ENCODE measurements around the gene NIN. TPM values are rescaled to one million over a fixed set of nuclear protein-coding genes. Genes with fewer than 3 reads are reported as not detected.
"Not testable (repeated sequence)": the region's sequence is repeated elsewhere in the genome, so short reads cannot be mapped to it uniquely, and the experiment has no call there.

The NIN gene
- total RNA-seq, 1 donor from 2014 or later, result 104 TPM

DNA sequence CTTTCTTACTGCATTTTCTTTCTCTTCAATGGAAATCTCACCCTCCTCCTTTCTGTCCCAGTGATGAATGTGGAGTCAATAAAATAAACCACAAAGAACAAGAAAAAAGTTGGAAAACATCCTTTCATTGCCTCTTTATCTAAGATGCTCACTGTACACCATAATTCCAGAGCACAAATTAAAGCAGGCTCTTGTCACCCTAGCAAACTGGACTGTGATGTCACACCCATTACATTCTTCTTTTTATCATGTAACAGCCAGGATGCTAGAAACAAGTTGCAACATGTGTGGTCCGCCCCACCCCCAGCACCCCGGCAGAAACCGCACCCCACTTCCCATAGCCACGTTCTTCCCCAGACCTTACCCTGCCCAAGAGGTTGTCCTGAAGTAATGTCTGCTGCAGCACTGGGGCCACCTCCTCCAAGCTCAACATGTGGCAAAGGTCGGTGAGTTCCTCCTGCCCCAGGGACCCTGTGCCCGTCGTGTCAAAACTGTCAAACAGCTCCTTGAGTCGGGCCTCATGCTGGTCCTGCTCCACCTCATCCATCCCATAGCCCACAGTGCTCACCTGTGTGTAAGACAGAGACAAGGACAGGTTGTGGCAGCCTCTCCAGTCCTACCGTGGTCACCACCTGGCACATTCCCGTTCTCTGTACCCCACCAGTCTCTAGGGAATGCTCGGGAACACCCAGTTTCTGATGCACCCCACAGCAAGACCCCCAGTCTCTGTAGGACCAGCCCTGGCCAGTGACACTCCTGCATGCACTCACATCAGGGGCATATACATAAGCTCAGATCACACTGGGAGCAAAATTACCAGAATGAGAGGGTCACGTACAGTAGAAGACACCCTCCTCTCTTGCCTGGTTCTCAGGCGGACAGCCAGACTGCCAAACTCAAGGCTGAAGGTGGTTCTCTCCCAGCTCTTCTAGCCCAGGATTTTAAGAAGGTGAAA lies 9.2 kb downstream of the NIN start:
- peak overlapping the region; percentile 79 for H3K4me3 Mint-ChIP-seq (ENCODE audit: unreplicated experiment)
- H3K36me3 Mint-ChIP-seq (ENCODE audit: unreplicated experiment), result no peaks in the 10 kb centered on the region
- DNase-seq, result no peak
- TF ChIP-seq, protein P1, sequence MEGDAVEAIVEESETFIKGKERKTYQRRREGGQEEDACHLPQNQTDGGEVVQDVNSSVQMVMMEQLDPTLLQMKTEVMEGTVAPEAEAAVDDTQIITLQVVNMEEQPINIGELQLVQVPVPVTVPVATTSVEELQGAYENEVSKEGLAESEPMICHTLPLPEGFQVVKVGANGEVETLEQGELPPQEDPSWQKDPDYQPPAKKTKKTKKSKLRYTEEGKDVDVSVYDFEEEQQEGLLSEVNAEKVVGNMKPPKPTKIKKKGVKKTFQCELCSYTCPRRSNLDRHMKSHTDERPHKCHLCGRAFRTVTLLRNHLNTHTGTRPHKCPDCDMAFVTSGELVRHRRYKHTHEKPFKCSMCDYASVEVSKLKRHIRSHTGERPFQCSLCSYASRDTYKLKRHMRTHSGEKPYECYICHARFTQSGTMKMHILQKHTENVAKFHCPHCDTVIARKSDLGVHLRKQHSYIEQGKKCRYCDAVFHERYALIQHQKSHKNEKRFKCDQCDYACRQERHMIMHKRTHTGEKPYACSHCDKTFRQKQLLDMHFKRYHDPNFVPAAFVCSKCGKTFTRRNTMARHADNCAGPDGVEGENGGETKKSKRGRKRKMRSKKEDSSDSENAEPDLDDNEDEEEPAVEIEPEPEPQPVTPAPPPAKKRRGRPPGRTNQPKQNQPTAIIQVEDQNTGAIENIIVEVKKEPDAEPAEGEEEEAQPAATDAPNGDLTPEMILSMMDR (IDR thresholded peaks at IDR 0.05; ENCODE audit: partially characterized antibody, unreplicated experiment), result no peak
- peaks cover 75% of the 10 kb centered on the region for H3K4me1 Mint-ChIP-seq (ENCODE audit: low read depth, unreplicated experiment)
- peaks cover 11% of the 10 kb centered on the region for H3K27me3 Mint-ChIP-seq (ENCODE audit: unreplicated experiment)
- peak overlapping the region; percentile 95 for H3K27ac Mint-ChIP-seq (ENCODE audit: unreplicated experiment)
- peaks cover 16% of the 10 kb centered on the region for H3K9me3 Mint-ChIP-seq (ENCODE audit: unreplicated experiment)

DNA sequence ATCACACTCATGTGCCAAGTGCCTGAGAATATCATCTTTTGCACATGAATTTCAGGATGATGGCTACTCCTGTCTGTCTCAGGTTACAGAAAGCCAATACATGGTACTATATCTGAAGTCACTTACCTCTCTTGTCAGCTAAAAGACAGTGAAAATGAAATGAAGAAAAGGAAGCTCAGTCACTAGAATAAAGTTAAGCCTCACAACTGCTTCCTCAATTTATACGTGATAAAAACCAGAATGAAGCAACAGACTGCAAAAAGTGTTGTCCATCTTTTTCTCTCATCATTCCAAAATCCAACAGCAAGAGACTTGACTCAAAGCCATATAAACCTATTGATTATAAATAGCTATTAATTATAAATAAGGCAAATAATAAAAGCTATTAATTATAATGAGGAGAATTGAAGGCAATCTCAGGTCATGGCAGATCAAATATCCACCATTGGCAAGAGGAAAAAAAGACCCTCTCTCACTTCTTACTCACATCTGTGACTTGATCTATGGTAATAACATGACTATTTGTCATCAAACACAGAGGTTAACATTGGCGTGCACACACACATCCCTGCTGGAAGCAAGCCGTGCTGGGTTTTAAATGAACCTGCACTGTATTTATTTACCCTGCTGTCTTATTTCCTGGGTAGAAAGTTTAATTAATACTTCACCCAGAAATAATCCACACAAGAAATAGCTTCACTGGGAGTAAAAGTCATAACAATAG lies 10.0 kb downstream of the NIN start:
- Mint-ChIP-seq H3K4me1 (ENCODE audit: low read depth, unreplicated experiment) (peaks cover 69% of the 10 kb centered on the region), H3K27me3 (ENCODE audit: unreplicated experiment) (peaks cover 11% of the 10 kb centered on the region), H3K36me3 (ENCODE audit: unreplicated experiment) (no peaks in the 10 kb centered on the region), H3K9me3 (ENCODE audit: unreplicated experiment) (peaks cover 16% of the 10 kb centered on the region), H3K27ac (ENCODE audit: unreplicated experiment) (peak overlapping the region; percentile 95), H3K4me3 (ENCODE audit: unreplicated experiment) (peak overlapping the region; percentile 79)
- TF ChIP-seq, protein P1 (IDR thresholded peaks at IDR 0.05; ENCODE audit: partially characterized antibody, unreplicated experiment), result no peak
- DNase-seq, result no peak

DNA sequence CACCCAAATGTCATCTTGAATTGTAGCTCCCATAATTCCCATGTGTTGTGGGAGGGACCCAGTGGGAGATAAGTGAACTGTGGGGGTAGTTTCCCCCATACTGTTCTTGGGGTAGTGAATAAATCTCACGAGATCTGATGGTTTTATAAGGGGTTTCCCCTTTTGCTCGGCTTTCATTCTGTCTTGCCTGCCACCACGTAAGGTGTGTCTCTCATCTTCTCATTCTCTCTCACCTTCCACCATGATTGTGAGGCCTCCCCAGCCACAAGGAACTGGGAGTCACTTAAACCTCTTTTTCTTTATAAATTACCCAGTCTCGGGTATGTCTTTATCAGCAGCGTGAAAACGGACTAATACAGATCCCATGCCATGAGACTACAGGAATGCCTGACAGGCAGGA lies 11.7 kb downstream of the NIN start:
- not testable (repeated sequence) for DNase-seq
- Mint-ChIP-seq H3K27ac (ENCODE audit: unreplicated experiment) (peak overlapping the region; percentile 91), H3K4me1 (ENCODE audit: low read depth, unreplicated experiment) (peaks cover 56% of the 10 kb centered on the region), H3K27me3 (ENCODE audit: unreplicated experiment) (peaks cover 11% of the 10 kb centered on the region), H3K9me3 (ENCODE audit: unreplicated experiment) (peaks cover 18% of the 10 kb centered on the region), H3K36me3 (ENCODE audit: unreplicated experiment) (peaks cover 11% of the 10 kb centered on the region), H3K4me3 (ENCODE audit: unreplicated experiment) (peak overlapping the region; percentile 67)

DNA sequence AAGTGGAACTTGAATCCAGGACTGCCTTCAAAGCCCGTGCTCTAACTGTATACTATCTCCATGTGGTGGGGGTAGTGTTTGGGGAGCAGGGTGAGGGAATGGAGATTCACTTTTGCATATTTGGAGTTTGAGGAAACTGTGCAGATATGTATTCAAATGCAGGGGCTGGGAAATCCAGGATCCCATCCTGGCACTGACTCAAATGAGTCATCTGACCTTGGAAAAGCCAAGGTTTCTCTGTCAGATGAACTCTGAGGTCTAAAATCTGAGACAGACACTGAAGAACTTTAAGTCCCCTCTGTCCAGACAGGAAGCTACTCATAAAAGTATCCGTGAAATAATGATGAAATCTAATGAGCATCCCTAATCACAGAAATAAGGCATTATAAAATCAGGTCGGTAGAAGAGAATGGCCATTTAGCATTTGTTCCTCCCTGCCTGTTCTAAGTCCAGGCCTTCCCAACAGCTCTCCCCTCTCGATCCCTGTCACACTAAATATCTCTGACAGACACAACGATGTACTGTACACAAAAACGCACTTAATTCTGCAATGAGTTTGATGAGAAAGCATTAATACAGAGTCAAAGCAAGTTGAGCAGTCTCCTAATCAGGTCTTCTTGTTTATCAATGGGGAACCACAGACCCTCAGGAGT lies 14.4 kb downstream of the NIN start:
- Mint-ChIP-seq H3K27me3 (ENCODE audit: unreplicated experiment) (peaks cover 8% of the 10 kb centered on the region), H3K4me1 (ENCODE audit: low read depth, unreplicated experiment) (peaks cover 40% of the 10 kb centered on the region), H3K27ac (ENCODE audit: unreplicated experiment) (no peak overlapping the region), H3K36me3 (ENCODE audit: unreplicated experiment) (peaks cover 14% of the 10 kb centered on the region), H3K4me3 (ENCODE audit: unreplicated experiment) (no peak overlapping the region), H3K9me3 (ENCODE audit: unreplicated experiment) (peaks cover 16% of the 10 kb centered on the region)
- DNase-seq, result no peak
- TF ChIP-seq, protein P1 (IDR thresholded peaks at IDR 0.05; ENCODE audit: partially characterized antibody, unreplicated experiment), result no peak

DNA sequence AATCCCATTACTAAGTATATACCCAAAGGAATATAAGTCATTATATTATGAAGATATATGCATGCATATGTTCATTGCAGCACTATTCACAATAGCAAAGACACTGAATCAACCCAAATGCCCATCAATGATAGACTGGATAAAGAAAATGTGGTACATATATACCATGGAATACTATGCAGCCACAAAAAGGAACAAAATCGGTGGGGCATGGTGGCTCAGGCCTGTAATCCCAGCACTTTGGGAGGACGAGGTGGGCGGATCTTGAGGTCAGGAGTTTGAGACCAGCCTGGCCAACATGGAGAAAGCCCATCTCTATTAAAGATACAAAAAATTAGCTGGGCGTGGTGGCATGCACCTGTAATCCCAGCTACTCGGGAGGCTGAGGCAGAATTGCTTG lies 15.4 kb downstream of the NIN start:
- H3K27me3 Mint-ChIP-seq (ENCODE audit: unreplicated experiment); H3K4me3 Mint-ChIP-seq (ENCODE audit: unreplicated experiment); DNase-seq; H3K27ac Mint-ChIP-seq (ENCODE audit: unreplicated experiment): not testable (repeated sequence)
- Mint-ChIP-seq H3K4me1 (ENCODE audit: low read depth, unreplicated experiment) (peaks cover 31% of the 10 kb centered on the region), H3K36me3 (ENCODE audit: unreplicated experiment) (peaks cover 14% of the 10 kb centered on the region), H3K9me3 (ENCODE audit: unreplicated experiment) (peaks cover 16% of the 10 kb centered on the region)

DNA sequence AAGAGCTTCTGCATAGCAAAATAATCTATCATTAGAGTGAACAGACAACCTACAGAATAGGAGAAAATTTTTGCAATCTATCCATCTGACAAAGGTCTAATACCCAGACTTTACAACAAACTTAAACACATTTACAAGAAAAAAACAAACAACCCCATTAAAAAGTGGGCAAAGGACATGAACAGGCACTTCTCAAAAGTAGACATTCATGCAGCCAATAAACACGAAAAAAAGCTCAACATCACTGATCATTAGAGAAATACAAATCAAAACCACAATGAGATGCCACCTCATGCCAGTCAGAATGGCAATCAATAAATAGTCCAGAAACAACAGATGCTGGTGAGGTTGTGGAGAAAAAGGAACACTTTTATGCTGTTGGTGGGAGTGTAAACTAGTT lies 15.9 kb downstream of the NIN start:
- H3K4me3 Mint-ChIP-seq (ENCODE audit: unreplicated experiment); DNase-seq; H3K27me3 Mint-ChIP-seq (ENCODE audit: unreplicated experiment); H3K27ac Mint-ChIP-seq (ENCODE audit: unreplicated experiment): not testable (repeated sequence)
- Mint-ChIP-seq H3K9me3 (ENCODE audit: unreplicated experiment) (peaks cover 14% of the 10 kb centered on the region), H3K4me1 (ENCODE audit: low read depth, unreplicated experiment) (peaks cover 27% of the 10 kb centered on the region), H3K36me3 (ENCODE audit: unreplicated experiment) (peaks cover 14% of the 10 kb centered on the region)
